ENCODE data around the gene UAP1.

- TF ChIP-seq EZH2 (IDR thresholded peaks at IDR 0.05): no peak
- no peak for TF ChIP-seq POLR2AphosphoS5 (IDR thresholded peaks at IDR 0.05; ENCODE audit: borderline replicate concordance, low read depth, low read length)
- TF ChIP-seq FOXP2 (optimal IDR thresholded peaks at IDR 0.05; ENCODE audit: control extremely low read depth, extremely low read length, insufficient read depth): no peak
Observed at GRCh38 chr1:162599451-162599850, 37.9 kb downstream of the UAP1 start.
